ENCODE data around the gene ARHGAP1.
"Not testable (repeated sequence)": the region's sequence is repeated elsewhere in the genome, so short reads cannot be mapped to it uniquely, and the experiment has no call there.

ARHGAP1 gene

DNA sequence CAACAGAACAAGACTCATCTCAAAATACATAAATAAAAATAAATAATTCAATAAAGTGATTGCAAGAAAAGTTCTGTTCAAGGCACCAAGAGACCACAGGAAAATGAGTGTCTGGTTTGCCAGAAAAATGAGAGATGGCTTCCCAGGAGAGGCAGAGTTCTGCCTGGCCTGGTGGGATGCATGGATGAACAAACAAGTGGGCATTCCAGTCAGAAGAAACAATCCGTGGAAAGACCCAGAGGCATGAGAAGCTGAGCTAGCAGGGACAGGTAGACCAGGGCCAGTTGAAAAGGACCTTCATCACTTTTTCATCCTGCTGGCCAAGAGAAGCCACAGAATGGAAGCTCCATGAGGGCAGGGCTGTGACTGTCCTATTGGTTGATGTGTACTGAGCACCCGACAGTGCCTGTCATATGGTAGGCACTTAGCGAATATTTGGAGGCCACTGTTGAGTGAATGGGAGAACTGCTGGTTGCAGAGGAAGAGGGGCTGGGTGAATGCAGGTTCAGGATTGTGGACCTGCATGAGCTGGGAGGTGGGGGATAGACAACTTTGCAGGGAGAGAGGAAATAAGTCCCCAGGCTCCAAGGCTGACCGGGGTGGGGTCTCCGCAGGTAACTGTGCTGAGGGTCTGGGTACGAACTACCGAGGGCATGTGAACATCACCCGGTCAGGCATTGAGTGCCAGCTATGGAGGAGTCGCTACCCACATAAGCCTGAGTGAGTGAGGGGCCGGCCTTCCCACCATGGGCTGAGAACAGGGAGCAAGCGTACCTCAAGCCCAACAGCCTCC, 22.3 kb upstream of the ARHGAP1 start:
- no peak for DNase-seq

DNA sequence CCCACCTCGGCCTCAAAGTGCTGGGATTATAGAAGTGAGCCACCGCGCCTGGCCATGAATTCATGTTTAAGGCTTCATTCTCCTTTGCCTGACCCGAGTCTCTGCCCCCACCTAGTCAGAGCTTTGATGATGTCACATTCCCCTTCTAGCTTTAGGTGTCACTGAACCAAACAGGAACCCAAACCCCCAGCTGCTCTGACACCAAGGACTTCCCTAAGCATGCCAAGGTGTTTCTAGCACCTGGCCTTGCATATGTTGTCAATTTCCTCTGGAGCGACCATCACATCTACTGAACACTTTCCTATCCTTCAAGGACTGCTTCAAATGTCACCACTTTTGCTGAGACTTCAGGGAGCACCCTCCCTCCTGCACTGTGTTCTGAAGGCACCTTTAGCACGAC, 20.9 kb upstream of the ARHGAP1 start:
- DNase-seq, result no peak

DNA sequence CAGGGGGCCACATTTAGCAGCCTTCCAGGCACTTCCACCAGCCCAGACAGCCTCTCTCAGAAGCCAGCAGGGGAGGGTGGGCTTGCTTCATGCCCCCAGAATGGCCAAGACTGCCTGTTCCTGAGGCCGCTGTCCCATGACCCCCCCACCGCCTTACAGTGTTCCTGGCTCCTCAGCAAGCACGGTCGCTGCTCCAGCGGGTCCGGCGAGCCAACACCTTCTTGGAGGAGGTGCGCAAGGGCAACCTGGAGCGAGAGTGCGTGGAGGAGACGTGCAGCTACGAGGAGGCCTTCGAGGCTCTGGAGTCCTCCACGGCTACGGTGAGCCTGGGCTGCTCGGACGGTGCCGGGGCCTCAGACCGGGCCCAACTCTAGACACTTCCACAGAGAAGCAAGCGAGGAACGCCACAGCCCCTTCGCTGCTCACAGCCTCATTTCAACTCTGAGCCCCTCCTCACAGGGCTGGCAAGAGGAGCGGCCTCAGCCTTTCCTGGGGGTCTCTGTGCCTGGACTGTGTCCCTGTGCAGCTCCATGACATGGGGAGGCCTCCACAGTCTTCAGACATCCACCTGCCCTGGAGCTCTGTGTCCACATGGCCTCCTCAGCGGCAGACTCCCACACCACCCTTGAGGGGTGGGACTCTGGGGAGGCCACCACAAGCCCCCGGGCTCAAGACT, 19.3 kb upstream of the ARHGAP1 start:
- no peak for DNase-seq

DNA sequence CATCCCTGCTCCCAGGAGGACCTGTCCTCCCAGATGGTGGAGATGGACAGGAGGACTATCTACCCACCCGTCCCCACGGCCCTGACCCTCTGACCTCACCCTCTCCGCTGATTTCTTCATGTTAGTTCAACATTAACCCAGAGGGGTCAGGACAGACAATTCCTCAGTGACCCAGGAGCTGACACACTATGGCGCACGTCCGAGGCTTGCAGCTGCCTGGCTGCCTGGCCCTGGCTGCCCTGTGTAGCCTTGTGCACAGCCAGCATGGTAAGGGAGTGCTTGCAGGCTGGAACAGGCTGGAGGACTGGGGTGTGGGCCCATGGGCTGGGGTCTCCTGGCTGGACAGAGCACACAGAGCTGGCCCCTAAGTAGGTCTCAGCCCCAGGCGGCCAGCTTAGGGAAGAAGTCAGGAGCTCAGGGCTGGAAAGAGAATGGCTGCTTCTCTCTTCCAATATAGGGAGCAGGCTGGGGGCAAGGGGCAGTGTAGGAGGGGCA, 18.7 kb upstream of the ARHGAP1 start, which contains the start of gene F2:
TSS of gene F2 (plus strand) at position 166 of the 495 bp plus-strand sequence. CDS start at position 189, 23 bp downstream.
- no peak for DNase-seq

DNA sequence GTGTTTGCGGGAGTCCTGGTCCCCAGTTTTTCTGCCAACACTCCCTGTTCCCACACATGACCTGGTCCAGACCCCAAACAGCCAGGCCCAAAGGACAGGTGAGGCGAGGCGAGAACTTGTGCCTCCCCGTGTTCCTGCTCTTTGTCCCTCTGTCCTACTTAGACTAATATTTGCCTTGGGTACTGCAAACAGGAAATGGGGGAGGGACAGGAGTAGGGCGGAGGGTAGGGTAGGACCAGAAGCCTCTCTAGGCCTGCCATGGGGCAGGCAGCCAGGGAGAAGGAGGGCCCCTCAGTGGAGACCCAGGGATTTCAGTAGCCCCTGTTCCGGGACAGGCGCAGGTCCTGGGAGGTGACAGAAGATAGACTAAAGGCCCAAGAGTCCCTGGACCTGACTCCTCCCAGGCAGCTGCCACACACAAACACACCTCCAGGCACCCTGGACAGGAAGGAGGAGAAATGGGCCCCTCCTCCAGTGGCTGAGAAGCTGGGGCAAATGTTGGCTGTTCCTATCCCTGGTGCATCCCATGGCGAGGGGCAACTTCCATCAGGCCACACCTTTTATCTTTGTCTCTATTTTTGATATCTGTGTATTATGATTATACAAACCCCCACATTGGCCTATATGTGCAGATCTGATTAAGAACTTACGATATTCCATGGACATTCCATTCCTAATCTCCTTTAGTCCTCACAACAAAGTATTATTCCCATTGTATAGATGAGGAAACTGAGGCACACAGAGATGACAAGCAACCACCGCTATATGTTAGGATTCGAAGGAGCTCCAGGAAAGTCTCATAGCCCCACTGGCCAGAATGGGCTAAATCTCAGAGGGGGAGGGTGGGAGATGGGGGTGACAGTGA, 18.0 kb upstream of the ARHGAP1 start:
- DNase-seq, result no peak

DNA sequence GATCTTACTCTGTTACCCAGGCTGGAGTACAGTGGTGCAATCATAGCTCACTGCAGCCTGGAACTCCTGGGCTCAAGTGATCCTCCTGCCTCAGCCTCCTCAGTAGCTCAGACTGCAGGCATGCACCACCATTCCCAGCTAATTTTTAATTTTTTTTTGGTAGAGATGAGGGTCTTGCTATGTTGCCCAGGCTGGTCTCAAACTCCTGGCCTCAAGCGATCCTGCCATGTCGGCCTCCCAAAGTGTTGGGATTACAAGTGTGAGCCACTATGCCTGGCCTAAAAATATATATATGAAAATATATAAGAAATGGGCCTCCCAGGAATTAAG, 17.4 kb upstream of the ARHGAP1 start:
- DNase-seq, result not testable (repeated sequence)

DNA sequence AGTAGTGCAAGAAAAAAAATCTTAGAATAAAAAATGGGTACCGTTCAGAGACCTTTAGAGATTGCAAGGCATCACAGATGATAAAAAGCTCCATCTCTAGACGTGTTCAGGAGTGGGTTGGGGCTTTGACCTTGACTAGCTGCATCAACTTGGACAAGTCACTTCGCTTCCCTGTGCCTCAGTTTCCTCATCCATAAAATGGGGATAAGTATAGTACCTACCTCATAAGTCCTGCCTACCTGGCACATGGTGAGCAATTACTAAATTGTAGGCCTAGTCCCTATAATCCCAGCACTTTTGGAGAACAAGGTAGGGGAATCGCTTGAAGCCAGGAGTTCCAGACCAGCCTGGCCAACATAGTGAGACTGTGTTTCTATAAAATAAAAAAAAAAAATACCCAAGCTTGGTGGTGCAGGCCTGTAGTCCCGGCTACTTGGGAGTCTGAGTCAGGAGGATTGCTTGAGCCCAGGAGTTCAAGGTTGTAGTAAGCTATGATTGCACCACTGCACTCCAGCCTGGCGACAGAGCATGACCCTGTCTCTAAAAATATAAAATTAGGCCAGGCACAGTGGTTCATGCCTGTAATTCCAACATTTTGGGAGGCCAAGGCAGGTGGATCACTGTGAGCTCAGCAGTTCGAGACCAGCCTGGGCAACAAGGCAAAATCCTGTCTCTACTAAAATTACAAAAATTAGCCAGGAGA, 12.6 kb upstream of the ARHGAP1 start:
- DNase-seq, result no peak

DNA sequence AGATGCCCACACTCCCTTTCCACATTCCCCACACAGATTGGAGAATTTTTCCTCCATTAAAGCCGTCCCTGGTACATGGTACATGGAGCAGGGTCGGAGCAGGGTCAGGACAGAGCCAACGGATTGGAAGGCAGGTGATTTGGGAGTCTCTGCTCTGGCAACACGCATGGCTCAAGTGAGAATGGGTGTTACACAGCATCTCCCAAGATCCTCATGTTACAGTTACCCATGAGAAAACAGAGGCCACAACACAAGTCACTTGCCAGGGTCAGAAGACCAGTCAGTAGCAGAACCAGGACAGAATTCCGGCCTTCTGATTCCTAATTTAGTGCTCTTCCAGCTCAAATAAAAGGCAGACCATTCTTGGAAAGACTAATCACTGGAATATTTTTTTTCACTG, 10.9 kb upstream of the ARHGAP1 start:
- DNase-seq, result no peak

DNA sequence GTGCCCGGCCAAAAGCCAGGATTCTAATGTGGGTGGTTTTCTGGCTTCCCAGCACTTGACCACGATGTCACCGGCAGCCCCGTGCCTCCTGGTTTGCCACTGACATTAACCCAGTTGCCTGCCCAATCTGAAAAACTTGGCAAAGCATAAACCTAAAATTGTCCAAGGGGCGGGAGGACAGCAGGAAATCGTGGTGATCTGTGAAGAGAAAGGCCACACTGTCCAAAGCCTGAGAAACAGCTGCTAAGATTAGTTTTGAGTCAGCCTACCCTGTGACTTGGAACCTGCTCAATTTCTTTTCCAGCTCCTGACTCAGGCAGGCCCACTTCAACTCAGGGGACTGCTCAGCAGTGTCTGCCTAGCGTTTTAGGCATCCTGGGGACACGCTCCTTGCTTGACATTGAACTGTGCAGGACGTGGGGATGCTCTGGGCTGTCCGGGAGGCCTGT, 10.4 kb upstream of the ARHGAP1 start:
- DNase-seq, result peak in 1 of 14 donors; percentile 64

DNA sequence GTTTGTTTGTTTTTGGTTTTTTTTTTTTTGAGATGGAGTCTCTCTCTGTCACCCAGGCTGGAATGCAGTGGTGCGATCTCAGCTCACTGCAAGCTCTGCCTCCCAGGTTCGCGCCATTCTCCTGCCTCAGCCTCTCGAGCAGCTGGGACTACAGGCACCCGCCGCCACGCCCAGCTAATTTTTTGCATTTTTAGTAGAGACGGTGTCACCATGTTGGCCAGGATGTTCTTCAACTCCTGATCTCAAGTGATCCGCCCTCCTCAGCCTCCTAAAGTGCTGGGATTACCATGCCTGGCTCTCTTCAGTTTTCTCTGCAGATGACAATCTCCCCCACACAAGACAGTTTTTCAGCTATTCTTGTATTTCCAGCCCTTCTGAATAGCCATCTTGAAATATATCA, 8.9 kb upstream of the ARHGAP1 start:
- not testable (repeated sequence) for DNase-seq

DNA sequence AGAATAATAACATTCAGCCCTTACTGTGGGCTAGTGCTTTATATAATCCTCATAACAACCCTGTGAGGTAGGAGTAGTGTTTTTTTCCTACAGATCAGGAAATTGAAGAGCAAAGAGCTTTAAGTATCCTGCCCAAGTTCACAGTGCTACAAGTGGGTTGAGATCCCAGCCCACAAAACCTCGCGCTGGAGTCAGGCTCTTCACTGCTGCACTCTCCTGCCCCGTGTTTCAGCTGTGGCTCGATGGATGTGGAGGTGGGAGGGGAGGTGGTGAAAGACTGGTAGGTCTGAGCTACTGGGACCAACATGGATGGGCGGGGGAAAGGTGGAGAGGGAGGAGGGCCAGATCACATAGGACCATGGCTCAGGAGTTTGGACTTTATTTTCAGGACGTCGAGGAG, 6.5 kb upstream of the ARHGAP1 start:
- DNase-seq, result no peak

DNA sequence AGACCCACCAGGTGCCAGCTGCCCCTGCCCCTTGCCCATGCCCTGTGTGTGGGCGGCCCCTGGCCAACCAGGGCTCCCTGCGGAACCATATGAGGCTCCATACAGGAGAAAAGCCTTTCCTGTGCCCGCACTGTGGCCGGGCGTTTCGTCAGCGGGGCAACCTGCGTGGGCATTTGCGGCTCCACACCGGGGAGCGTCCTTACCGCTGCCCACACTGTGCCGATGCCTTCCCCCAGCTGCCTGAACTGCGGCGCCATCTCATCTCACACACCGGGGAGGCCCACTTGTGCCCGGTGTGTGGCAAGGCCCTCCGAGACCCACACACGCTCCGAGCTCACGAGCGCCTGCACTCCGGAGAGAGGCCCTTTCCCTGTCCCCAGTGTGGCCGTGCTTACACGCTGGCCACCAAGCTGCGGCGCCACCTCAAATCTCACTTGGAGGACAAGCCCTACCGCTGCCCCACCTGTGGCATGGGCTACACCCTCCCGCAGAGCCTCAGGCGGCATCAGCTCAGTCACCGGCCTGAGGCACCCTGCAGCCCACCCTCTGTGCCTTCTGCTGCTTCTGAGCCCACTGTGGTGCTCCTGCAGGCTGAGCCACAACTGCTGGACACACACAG, 4.8 kb upstream of the ARHGAP1 start:
- no peak for DNase-seq

DNA sequence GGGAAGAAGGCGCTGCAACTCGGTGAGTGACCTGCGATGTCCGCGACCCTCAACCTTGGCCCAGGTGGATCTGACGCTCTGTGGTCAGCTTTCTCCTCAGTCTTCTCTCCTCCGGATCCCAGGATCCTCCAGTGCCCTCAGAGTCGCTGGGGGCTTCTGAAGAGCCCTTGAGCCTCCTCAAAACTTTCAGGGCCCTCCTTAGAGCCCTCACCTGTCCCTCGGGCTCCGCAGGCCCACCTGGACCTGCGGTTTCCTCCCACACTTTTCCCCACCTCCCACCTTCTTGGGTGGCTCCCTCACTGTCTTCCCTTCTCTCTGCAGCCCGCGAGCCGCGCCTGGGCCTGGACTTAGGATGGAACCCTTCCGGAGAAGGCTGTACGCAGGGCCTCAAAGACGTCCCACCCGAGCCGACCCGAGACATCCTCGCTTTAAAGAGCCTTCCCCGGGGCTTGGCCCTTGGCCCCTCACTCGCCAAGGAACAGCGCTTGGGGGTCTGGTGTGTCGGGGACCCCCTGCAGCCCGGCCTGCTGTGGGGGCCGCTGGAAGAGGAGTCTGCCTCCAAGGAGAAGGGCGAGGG, 747 bp upstream of the ARHGAP1 start:
- DNase-seq, result no peak

DNA sequence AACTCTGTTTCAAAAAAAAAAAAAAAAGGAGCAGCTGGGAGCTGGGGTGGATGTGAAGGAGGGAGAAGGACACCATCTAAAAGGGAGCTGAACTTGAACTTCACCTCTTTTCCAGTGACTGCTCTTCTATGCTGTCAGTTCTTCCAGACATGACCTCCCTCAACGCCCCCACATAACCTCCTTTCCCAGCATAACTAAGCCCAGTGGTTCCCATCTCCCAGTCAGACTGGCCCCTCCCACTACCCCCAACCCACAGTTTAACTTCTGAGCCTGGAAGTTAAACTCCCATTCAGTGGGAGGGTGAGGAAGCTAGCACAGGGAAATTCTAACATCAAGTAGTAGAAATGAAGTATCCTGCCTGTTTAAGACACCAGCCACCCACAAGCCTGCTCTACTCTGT, 1.8 kb downstream of the ARHGAP1 start:
- DNase-seq, result no peak

DNA sequence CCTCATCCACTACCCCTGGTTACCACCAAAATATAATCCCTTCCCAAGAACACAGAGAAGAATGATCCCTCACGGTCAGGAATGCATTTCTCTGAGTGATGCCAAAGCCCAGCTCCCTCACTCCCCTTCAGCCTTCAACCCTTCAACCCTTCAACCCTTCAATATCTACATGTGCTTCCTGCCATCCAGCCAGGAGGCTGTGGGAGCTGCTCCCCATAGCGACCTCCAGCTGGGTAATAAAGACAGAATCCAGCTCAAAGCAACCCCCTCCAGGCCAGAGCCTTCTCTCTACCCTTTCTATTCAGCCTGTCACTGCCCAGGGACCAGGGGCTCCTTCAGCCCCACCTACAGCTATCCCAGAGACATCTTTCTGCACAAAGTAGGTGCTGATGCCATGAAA, 2.7 kb downstream of the ARHGAP1 start:
- DNase-seq, result peak in 1 of 14 donors; percentile 54

DNA sequence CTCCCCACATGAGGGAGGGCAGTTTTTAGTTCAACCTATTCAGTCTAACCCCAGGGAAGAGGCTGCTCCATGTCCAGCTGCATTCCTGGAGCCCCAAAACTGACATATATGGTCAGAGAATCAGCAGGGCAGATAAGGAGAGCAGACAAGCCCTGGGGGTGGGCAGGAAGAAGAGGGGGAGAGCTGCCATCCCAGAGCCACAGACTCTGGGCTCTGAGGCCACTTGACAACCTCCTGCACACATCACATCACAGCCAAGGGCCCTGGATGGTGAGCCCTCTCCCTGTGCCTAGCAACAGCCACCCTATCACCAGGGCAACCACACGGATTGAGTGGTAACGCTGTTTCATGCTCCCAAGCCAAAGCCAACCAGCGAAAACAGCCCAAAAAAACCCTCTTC, 3.1 kb downstream of the ARHGAP1 start:
- DNase-seq, result peak in 9 of 14 donors; percentile 15 to 73 (median 43)

DNA sequence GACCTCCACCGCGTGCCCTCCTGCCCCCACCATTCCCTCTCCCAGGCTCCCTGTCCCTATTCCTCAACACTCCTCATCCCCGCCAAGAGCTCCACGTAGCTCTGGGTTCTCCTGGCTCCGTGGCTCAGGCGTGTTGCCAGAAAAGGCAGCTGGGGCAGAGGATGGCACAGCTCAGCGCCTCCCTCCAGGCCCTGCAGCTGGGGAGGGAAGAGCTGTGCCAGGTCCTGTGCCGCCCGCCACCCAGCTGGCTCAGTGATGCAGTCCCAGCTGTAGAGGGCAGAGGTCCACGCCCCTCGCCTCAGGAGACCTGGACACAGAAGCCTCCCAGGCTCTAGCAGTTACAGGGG, 4.2 kb downstream of the ARHGAP1 start:
- peak in 13 of 14 donors; percentile 25 to 96 (median 87) for DNase-seq

DNA sequence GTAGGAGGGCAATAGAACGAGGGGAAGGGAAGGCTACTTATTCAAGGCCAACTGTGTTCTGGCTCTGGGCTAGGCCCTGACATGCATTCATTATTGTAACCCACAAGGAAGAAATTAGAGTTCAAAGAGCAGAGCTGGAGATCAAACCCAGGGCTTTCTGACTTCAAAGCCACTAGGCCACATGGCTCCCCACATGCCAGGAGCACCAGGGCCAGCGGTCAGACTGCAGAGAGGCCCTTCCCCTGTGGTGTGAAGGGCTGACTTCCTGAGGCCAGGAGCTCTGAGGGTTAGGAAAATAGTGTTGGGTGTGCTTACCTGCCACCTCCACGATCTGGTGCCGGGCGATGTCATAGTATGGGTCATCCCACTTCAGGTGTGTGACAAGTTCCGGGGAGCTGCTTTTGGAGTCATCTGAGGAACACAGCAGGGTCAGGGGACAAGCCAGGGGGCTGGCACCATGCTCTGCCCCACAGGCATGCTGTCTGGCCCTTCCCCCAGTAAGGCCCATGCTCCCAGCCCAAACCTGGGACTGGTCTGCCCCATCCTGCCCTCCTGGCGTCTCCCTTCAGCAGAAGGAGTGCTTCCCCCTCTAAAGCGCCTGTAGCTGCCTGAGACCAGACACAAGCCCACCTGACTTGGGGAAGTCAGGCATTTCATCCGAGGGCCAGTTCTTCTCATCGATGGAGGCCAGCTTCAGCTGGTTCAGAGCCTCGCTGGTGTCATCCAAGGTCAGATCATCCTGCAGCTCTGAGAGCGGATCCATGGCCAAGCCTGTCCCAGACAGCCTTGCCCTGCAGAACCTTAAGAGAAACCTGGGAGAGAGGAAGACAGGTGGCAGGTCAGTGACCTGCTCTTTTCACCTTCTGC, 4.8 kb downstream of the ARHGAP1 start:
- DNase-seq, result no peak

DNA sequence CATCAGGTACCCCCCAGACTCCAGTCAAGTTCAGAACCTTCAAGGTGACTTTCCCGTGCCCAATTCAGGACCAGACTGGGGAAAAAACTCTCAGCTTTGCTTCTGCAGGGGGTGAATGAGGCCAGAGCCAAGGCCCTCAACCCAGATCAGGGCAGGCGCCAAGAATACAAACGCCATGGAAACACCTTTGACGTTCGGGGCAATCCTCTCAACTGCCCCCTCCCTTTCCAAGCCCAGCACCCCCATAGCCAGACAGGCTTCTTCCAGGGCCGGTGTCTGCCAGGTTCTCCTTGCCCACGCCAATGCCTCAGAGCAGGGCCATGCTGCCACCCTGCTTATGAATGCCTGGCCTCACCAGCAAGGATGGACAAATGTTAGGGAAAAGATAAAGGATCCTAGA, 5.8 kb downstream of the ARHGAP1 start:
- DNase-seq, result peak in 2 of 14 donors; percentile 27 to 42

DNA sequence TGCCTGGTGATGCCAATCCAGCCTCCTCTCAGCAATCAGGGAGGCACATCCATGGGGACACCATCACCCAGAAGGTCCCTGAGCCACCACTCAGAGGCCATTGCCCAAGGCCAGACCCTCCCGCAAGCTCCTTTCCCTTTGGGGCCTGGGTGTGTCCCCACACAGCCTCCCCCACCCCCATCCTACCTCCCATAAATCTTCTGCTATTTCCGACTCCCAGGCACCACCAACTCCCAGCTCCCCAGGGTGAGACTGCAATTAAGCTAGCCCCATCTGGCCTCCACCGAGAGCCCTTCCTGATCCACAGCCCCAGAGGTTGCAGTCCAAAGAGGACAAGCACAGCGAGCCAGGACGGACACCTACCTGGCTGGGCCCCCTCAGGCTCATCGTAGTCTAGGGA, 6.3 kb downstream of the ARHGAP1 start:
- peak in 1 of 14 donors; percentile 53 for DNase-seq

Measured in C1 segment of cervical spinal cord (tissue), 14 donors.